D721Med (cell line): ENCODE measurements around the gene MMD.

Source experiments
- DNase-seq: peaks from one replicate; pipeline ENCODE4 v3.0.0; 2011; ENCODE audit warnings: low spot score; ENCODE audit not compliant: insufficient read length
- FAIRE-seq: peaks from 2 replicates; lab custom pipeline; 2011; peaks lifted over from hg19 to GRCh38; lab: Jason Lieb, UNC
- CTCF ChIP-seq: IDR thresholded peaks from 2 replicates; pipeline ENCODE4 v1.5.1; 2012; ENCODE audit warnings: mild to moderate bottlenecking, control low read depth; ENCODE audit not compliant: insufficient read depth; ENCODE audit errors: missing control alignments

The MMD gene

GRCh38 chr17:55368706-55369105 is 52.9 kb downstream of the MMD start:
- no peak for DNase-seq
- no peak for FAIRE-seq
- TF ChIP-seq CTCF = no peak

- FAIRE-seq = peak; percentile 21
- TF ChIP-seq CTCF = no peak
- DNase-seq = no peak
Observed at GRCh38 chr17:55366020-55366481, 55.6 kb downstream of the MMD start.

GRCh38 chr17:55363033-55363432 is 58.6 kb downstream of the MMD start:
- DNase-seq = no peak
- FAIRE-seq = no peak
- no peak for TF ChIP-seq CTCF

GRCh38 chr17:55360971-55361370 is 60.7 kb downstream of the MMD start:
- TF ChIP-seq CTCF = no peak
- DNase-seq (no peak), FAIRE-seq (no peak)

- DNase-seq = peak; percentile 24
- peak; percentile 91 for FAIRE-seq
- peak; percentile 77 for TF ChIP-seq CTCF
Observed at GRCh38 chr17:55356434-55357328, 65.0 kb downstream of the MMD start.

- TF ChIP-seq CTCF = no peak
- FAIRE-seq (peak; percentile 79), DNase-seq (peak; percentile 20)
Observed at GRCh38 chr17:55354941-55355340, 66.7 kb downstream of the MMD start.

GRCh38 chr17:55354010-55354409 is 67.6 kb downstream of the MMD start:
- no peak for TF ChIP-seq CTCF

More at GRCh38 chr17:55354010-55354409, 67.6 kb downstream of the MMD start:
- no peak for FAIRE-seq
- DNase-seq = no peak
